Measurements from ENCODE around the gene PLXNA4. TPM values are rescaled to one million over a fixed set of nuclear protein-coding genes. Genes with fewer than 3 reads are reported as not detected.

PLXNA4 gene
- total RNA-seq, 4 donors from 2014 or later: 0.49 to 7.1 (median 2.0) TPM

DNA sequence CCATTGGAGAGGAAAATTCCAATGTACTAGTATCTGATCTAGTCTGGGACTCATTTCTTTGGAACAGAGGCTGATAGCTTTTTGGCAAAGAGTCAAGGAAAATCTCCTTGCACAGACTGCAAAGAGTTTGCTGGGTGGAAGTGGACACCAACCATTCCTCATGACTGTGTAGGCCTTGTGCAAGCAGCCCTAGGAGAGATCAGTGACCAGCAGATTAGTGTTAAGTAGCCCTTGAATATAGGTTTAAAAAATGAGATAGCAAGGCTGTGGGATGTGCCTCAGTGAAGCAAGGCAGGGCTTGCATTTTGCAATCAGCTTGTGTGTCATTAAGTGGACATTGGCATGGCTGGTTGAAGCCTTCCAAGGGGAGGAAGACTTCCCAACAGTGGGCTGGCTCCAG lies 341.6 kb downstream of the PLXNA4 start:
- Histone ChIP-seq H3K27ac (no peak overlapping the region), H3K4me3 (no peak overlapping the region), H3K4me1 (peaks cover 0 to 13% (median 4%) of the 10 kb centered on the region in 3 donors), H3K27me3 (peaks cover 0 to 5% (median 0%) of the 10 kb centered on the region in 4 donors), H3K9me3 (no peaks in the 10 kb centered on the region), H3K36me3 (no peaks in the 10 kb centered on the region)
- no peak for DNase-seq
- TF ChIP-seq POLR2A (IDR thresholded peaks at IDR 0.05): no peak
- TF ChIP-seq, protein P1, sequence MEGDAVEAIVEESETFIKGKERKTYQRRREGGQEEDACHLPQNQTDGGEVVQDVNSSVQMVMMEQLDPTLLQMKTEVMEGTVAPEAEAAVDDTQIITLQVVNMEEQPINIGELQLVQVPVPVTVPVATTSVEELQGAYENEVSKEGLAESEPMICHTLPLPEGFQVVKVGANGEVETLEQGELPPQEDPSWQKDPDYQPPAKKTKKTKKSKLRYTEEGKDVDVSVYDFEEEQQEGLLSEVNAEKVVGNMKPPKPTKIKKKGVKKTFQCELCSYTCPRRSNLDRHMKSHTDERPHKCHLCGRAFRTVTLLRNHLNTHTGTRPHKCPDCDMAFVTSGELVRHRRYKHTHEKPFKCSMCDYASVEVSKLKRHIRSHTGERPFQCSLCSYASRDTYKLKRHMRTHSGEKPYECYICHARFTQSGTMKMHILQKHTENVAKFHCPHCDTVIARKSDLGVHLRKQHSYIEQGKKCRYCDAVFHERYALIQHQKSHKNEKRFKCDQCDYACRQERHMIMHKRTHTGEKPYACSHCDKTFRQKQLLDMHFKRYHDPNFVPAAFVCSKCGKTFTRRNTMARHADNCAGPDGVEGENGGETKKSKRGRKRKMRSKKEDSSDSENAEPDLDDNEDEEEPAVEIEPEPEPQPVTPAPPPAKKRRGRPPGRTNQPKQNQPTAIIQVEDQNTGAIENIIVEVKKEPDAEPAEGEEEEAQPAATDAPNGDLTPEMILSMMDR (IDR thresholded peaks at IDR 0.05): no peak
- intact Hi-C loops (cut with DNase I): no loop called here

DNA sequence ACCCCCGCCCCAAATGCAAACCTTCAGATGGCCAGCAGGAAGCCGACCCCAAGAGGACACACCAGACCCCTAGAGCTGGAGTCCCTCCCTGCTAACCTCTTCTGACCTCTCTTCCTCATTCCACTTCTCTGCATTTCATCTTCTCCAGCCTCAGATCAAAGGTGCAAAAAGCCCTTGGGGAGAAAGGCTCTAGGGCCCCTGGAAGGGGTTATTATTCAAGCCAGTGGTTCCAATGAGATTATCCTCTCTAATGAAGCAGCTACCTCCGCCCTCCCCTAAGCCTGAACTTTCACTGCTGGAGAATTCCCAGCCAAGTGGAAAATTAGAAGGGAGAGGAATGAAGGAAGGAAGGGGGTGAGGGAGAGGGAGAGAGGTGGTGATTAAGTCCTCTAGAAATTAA lies 343.9 kb downstream of the PLXNA4 start:
- TF ChIP-seq, protein P1 (IDR thresholded peaks at IDR 0.05): no peak
- TF ChIP-seq POLR2A (IDR thresholded peaks at IDR 0.05): no peak
- H3K36me3 ChIP-seq: no peaks in the 10 kb centered on the region
- no peak overlapping the region for H3K4me3 ChIP-seq
- no peaks in the 10 kb centered on the region for H3K4me1 ChIP-seq
- H3K9me3 ChIP-seq: no peaks in the 10 kb centered on the region
- 41 to 50% methylated on average over 3 of the region's 3 CpGs for WGBS, 2 donors
- intact Hi-C loops (cut with DNase I): no loop called here
- peaks cover 0 to 19% (median 0%) of the 10 kb centered on the region in 4 donors for H3K27me3 ChIP-seq
- H3K27ac ChIP-seq: no peak overlapping the region
- DNase-seq: no peak

DNA sequence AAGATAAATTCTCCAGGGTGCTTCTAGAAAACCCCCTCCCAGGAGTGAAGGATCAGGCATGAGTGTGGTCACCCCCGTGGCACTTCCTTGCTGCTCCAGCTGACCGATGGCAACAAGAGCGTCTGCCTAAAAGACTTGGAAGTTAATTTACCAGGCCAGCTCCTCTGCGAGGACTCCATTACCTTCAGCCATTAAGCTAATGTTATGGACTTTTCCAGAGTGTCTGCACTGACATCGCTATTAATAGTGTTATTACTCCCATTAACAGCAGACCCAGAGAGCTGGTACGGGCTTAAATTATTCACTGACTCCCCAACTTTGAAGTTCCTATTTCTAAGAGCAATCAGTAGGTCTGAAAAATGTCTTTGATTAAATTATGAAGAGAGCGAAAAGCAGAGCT lies 345.8 kb downstream of the PLXNA4 start:
- intact Hi-C loops (cut with DNase I): no loop called here

DNA sequence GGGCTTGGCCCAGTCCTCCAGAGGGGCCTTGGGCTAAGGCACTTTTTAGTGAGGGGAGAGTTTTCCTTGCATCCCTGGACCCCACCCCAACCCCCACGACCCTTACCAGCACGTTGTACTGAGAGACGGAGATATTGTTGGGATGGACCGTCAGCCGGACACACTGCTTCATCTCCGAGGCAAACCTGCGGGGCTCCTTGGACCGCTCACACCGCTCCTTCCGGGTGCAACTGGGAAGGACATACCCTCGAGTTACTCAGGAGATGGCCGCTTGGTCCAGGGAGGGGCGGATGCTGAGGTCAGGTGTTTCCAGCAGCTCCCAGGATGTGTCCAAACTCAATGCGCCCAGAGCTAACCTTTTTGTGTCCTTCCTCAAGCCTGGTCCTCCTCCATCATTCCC lies 348.0 kb downstream of the PLXNA4 start:
- peaks cover 0 to 24% (median 0%) of the 10 kb centered on the region in 4 donors for H3K27me3 ChIP-seq
- TF ChIP-seq, protein P1 (IDR thresholded peaks at IDR 0.05): no peak
- no peak for TF ChIP-seq POLR2A (IDR thresholded peaks at IDR 0.05)
- no peaks in the 10 kb centered on the region for H3K9me3 ChIP-seq
- WGBS, 2 donors: 75 to 95% methylated on average over 8 to 12 of the region's 14 CpGs
- no peaks in the 10 kb centered on the region for H3K36me3 ChIP-seq
- no peak for DNase-seq
- H3K27ac ChIP-seq: no peak overlapping the region
- no peak overlapping the region for H3K4me3 ChIP-seq
- intact Hi-C loops (cut with DNase I): no loop called here
- H3K4me1 ChIP-seq: no peaks in the 10 kb centered on the region

More for the DNA sequence above, 345.8 kb downstream of the PLXNA4 start:
- Histone ChIP-seq H3K27ac (no peak overlapping the region), H3K9me3 (no peaks in the 10 kb centered on the region), H3K4me1 (no peaks in the 10 kb centered on the region), H3K27me3 (peaks cover 0 to 24% (median 0%) of the 10 kb centered on the region in 4 donors), H3K36me3 (no peaks in the 10 kb centered on the region), H3K4me3 (no peak overlapping the region)
- TF ChIP-seq, protein P1 (IDR thresholded peaks at IDR 0.05): no peak
- TF ChIP-seq POLR2A (IDR thresholded peaks at IDR 0.05): no peak
- DNase-seq: no peak
- 86 to 94% methylated on average over 7 of the region's 7 CpGs for WGBS, 2 donors

DNA sequence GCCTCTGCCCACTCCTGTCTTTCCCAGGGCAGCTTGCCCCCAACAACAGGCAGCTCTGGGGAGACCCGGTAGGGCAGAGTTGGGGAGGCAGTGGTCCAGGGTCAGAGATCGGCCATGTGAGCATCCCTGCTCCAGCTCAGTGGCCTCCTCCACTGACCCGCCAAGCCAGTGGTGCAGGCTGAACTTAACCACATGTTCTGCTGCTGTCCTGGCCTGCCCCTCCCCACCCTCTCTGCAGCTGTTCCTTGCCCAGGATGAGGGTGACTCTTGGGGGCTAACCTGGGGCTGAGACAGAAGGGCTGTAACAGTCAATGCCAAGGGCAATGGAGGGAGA lies 349.3 kb downstream of the PLXNA4 start:
- no peak for TF ChIP-seq POLR2A (IDR thresholded peaks at IDR 0.05)
- TF ChIP-seq, protein P1 (IDR thresholded peaks at IDR 0.05): no peak
- DNase-seq: no peak
- Histone ChIP-seq H3K4me3 (no peak overlapping the region), H3K27me3 (peaks cover 0 to 19% (median 0%) of the 10 kb centered on the region in 4 donors), H3K27ac (no peak overlapping the region), H3K4me1 (peaks cover 0 to 3% (median 0%) of the 10 kb centered on the region in 3 donors), H3K9me3 (no peaks in the 10 kb centered on the region), H3K36me3 (no peaks in the 10 kb centered on the region)
- intact Hi-C loops (cut with DNase I): no loop called here
- WGBS, 2 donors: 40 to 72% methylated on average over 1 to 2 of the region's 3 CpGs
